GM13977 (cell line): Measurements from ENCODE around the gene ATP8A2.

Experiments used
- DNase-seq: peaks from one replicate; pipeline ENCODE4 v3.0.0; 2012; ENCODE audit warnings: low spot score
- in situ Hi-C: fragments of 300-500 bp; cut with MboI; formaldehyde crosslinking; loops from one replicate; pipeline ENCODE4 v1.12.0; 2022; ENCODE audit warnings: low sequenced_read_pairs, low pct_unique_long_range_greater_than_20kb, mixed read lengths, inconsistent platforms; ENCODE audit not compliant: unreplicated experiment
- TF ChIP-seq, protein P1 (sequence below): IDR thresholded peaks from 2 replicates; pipeline ENCODE4 v1.5.1; 2012; ENCODE audit warnings: mild to moderate bottlenecking, control low read depth; ENCODE audit not compliant: insufficient read depth; ENCODE audit errors: extremely low read depth, missing control alignments

ATP8A2 gene

GRCh38 chr13:25692099-25692498 is 320.3 kb downstream of the ATP8A2 start:
- in situ Hi-C loops, result no loop called here
- TF ChIP-seq, protein P1, sequence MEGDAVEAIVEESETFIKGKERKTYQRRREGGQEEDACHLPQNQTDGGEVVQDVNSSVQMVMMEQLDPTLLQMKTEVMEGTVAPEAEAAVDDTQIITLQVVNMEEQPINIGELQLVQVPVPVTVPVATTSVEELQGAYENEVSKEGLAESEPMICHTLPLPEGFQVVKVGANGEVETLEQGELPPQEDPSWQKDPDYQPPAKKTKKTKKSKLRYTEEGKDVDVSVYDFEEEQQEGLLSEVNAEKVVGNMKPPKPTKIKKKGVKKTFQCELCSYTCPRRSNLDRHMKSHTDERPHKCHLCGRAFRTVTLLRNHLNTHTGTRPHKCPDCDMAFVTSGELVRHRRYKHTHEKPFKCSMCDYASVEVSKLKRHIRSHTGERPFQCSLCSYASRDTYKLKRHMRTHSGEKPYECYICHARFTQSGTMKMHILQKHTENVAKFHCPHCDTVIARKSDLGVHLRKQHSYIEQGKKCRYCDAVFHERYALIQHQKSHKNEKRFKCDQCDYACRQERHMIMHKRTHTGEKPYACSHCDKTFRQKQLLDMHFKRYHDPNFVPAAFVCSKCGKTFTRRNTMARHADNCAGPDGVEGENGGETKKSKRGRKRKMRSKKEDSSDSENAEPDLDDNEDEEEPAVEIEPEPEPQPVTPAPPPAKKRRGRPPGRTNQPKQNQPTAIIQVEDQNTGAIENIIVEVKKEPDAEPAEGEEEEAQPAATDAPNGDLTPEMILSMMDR, result no peak
- no peak for DNase-seq

DNA sequence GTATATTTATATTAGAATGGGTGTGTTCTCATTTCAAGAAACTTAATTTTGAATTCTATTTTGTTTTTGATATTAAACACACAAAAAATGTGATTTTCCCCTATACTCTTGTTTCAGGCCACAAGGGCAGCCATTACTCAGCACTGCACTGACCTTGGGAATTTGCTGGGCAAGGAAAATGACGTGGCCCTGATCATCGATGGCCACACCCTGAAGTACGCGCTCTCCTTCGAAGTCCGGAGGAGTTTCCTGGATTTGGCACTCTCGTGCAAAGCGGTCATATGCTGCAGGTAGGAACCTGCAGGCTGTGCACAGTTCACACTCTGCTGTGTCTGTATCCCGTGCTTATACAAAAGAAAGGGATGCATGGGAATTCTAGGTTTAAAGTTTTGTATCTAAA is 327.3 kb downstream of the ATP8A2 start:
- DNase-seq, result no peak
- TF ChIP-seq, protein P1, result no peak
- in situ Hi-C loops, result no loop called here

DNA sequence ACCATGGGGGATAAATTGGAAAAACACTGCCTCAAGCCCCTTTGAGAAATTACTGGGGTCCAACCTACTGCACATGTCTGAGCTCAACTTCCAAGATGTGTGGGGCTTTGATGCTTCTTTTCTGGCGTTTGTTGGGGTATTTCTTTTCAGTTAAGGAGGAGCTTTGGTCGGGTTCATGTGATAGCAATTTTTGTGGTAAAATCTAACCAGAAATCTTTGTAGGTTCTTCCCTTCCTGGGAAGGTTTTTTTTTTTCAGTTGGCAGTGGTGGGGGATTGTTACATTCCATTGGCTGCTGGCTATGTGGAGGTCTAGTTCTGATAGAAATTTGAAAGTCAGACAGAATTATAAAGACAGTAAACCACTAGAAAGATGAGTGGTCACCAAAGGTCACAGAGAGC is 327.8 kb downstream of the ATP8A2 start:
- DNase-seq, result no peak
- in situ Hi-C loops, result no loop called here
- TF ChIP-seq, protein P1, result no peak

DNA sequence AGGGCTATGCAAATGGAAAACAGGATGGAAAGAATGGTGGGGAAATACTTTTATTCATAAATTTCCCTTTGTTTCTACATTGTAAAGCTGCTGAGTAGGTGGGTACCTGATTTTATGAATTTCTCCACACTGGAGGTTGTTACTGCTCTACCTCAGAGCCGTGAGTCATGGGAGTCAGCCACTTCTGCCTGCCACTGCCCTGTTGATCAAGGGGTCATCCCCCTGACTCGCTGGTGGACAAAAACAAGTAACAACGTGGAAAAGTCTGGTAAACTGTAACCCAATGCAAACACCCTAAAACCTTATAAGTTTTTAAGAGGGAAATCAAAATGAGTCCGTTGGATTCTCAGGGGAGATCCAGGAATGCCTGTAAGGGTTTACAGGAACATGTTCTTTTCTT is 329.5 kb downstream of the ATP8A2 start:
- no peak for DNase-seq
- TF ChIP-seq, protein P1, result no peak
- in situ Hi-C loops, result no loop called here

- no peak for DNase-seq
- in situ Hi-C loops, result no loop called here
- TF ChIP-seq, protein P1, result no peak
These were observed 330.6 kb downstream of the ATP8A2 start for GRCh38 chr13:25702386-25702785.

DNA sequence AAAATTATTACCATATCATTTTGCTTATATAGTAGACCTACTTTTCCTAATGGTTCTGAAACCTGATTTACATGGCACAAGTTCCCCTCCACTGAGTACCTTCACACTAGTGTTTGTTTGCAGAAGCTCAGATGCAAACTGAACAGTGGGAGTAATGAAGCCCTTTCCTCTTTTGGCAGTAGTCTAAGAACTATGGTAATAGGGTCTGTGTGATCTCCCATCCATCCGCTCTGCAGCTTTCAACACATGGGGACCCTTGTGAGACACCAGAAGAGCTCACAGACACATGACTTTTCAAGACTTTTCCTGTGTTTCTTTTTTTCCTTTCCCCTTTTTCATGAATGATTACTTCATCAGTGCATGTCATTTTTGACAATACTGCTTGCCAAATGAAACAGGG is 336.0 kb downstream of the ATP8A2 start:
- DNase-seq, result no peak
- in situ Hi-C loops, result no loop called here
- TF ChIP-seq, protein P1, result no peak

DNA sequence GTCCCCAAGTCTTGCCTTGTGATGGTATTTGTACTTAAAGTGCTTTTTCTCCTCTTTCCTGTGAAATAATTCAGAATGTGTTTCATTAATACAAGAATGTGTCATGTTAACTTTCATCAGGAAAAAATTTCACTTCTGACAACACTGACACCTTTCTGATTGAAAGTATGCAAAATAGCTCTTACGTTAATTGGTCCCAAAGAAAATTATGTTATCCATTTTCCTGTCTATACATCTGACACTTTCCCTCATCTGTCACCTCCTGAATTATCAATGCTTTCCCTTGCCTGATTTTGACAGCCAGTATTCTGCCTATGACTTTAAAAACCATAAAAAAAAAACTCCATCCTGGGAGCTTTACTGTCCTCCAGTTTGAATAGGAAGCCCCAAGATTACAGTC is 336.5 kb downstream of the ATP8A2 start:
- TF ChIP-seq, protein P1, result no peak
- in situ Hi-C loops, result no loop called here

More for the DNA sequence above, 336.5 kb downstream of the ATP8A2 start:
- no peak for DNase-seq
